ENCODE results near the gene PDE8A.

Gene PDE8A

DNA sequence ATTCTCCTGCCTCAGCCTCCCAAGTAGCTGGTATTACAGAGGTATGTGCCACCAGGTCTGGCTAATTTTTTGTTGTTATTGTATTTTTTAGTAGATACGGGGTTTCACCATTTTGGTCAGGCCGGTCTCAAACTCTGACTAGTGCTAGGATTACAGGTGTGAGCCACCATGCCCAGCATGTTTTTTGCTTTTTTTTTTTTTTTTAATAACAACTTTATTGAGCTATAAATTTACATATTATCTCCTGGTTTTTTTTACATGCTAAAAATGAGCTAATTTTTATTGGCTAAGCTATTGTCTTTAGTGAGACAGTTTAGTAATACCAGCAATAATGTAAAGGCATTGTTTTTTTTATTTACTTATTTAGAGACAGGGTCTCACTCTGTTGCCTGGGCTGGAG is 105.2 kb downstream of the PDE8A start:
- Histone ChIP-seq H3K36me3 (ENCODE audit: control insufficient read depth, low read depth, low read length) (no peaks in the 10 kb centered on the region), H3K9me3 (ENCODE audit: control insufficient read depth, low read depth, low read length) (no peaks in the 10 kb centered on the region), H3K9ac (ENCODE audit: low read length) (no peak overlapping the region), H3K4me1 (ENCODE audit: control insufficient read depth, low read depth, low read length) (no peaks in the 10 kb centered on the region), H3K4me3 (ENCODE audit: low read length) (no peak overlapping the region), H3K27me3 (ENCODE audit: control insufficient read depth, insufficient read depth, low read length) (no peaks in the 10 kb centered on the region), H3K27ac (ENCODE audit: low read length) (no peak overlapping the region)

DNA sequence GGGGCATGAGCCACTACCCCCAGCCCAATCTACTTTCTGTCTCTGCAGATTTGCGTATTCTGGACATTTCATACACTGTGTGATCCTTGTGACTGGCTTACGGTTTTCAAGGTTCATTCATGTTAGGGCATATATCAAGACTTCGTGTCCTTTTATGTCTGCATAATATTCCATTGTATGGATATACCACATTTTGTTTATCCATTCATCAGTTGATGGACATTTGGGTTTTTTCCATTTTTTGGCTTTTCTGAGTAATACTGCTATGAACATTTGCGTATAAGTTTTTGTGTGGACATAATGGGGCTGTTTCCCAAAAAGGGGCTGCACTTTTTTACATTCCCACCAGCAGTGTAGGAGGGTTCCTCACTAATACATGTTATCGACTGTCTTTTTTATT is 106.6 kb downstream of the PDE8A start:
- H3K4me1 ChIP-seq (ENCODE audit: control insufficient read depth, low read depth, low read length) = no peaks in the 10 kb centered on the region
- no peaks in the 10 kb centered on the region for H3K9me3 ChIP-seq (ENCODE audit: control insufficient read depth, low read depth, low read length)
- no peak overlapping the region for H3K9ac ChIP-seq (ENCODE audit: low read length)
- no peaks in the 10 kb centered on the region for H3K36me3 ChIP-seq (ENCODE audit: control insufficient read depth, low read depth, low read length)
- no peaks in the 10 kb centered on the region for H3K27me3 ChIP-seq (ENCODE audit: control insufficient read depth, insufficient read depth, low read length)
- no peak overlapping the region for H3K27ac ChIP-seq (ENCODE audit: low read length)
- H3K4me3 ChIP-seq (ENCODE audit: low read length) = no peak overlapping the region

DNA sequence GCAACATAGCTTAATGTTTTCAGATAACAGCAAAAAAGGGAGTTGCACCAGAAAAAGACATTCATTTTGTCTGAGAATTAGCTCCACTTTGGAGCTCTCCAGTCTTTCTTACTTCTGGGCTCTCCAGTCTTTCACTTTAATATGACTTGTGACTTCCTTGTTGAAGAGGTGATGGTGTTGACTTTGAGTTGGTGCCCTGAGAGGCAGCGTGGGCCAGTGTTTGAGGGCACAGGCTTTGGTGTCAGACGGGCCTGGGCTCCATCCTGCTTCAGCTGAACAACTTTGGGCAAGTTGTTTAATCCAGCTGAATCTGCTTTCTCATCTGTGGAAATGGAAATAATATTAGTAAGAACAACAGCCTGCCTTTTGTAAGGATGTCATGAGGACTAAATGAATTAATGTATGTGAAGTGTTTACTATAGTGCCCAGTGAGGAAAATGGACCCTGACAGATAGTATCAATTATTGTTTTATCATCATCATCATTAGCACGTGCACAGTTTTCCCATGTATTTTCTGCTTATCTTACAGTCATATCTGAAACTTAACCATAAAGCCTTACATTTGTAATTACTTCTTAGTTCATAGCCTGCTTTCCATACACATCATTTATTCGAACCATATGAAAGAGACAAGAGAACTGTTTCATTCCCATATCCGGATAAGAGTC is 108.4 kb downstream of the PDE8A start:
- Histone ChIP-seq H3K4me3 (ENCODE audit: low read length) (no peak overlapping the region), H3K36me3 (ENCODE audit: control insufficient read depth, low read depth, low read length) (no peaks in the 10 kb centered on the region), H3K27ac (ENCODE audit: low read length) (no peak overlapping the region), H3K9me3 (ENCODE audit: control insufficient read depth, low read depth, low read length) (no peaks in the 10 kb centered on the region), H3K27me3 (ENCODE audit: control insufficient read depth, insufficient read depth, low read length) (no peaks in the 10 kb centered on the region), H3K4me1 (ENCODE audit: control insufficient read depth, low read depth, low read length) (no peaks in the 10 kb centered on the region), H3K9ac (ENCODE audit: low read length) (no peak overlapping the region)

DNA sequence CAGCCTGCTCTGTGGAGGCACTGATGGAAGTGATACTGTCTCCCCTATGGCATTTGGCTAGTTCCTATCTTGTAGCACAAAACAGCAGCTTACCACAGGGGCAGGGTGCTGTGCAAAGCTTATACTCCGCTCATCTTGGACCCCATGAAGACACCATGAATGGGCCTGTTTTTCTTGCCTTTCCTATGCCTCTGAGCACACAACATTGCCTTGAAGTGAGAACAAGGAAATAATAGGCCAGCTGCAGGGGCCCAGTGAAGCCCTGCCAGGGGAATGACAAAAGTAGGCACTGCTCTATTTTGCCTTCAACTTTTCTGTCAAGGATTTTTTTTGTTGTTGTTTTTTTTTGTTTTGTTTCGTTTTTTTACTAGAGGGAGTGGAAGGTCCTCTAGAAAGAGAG is 110.3 kb downstream of the PDE8A start:
- H3K9me3 ChIP-seq (ENCODE audit: control insufficient read depth, low read depth, low read length) = no peaks in the 10 kb centered on the region
- H3K27me3 ChIP-seq (ENCODE audit: control insufficient read depth, insufficient read depth, low read length) = no peaks in the 10 kb centered on the region
- H3K36me3 ChIP-seq (ENCODE audit: control insufficient read depth, low read depth, low read length) = no peaks in the 10 kb centered on the region
- H3K4me1 ChIP-seq (ENCODE audit: control insufficient read depth, low read depth, low read length) = no peaks in the 10 kb centered on the region
- no peak overlapping the region for H3K27ac ChIP-seq (ENCODE audit: low read length)
- H3K9ac ChIP-seq (ENCODE audit: low read length) = no peak overlapping the region
- H3K4me3 ChIP-seq (ENCODE audit: low read length) = no peak overlapping the region

DNA sequence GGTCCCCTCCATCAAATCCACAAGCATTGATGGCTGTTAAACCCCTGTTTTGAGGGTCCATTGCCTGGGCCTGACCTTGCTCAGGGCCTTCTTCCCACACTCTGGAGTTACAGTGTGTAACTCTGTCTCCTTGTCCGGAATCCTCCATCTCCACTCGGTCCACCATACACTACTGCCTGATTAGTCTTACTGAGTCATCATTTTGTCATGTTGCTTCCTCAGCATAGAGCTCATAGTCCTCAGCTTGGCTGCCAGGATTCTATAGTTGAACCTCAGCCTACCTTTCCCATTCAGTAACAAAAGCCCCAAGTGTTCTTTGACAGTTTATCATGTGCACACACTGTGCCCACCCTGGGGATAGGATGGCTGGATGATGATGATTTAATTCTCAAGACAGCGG is 113.0 kb downstream of the PDE8A start:
- no peak overlapping the region for H3K9ac ChIP-seq (ENCODE audit: low read length)
- H3K27me3 ChIP-seq (ENCODE audit: control insufficient read depth, insufficient read depth, low read length) = no peaks in the 10 kb centered on the region
- H3K36me3 ChIP-seq (ENCODE audit: control insufficient read depth, low read depth, low read length) = no peaks in the 10 kb centered on the region
- no peaks in the 10 kb centered on the region for H3K9me3 ChIP-seq (ENCODE audit: control insufficient read depth, low read depth, low read length)
- H3K27ac ChIP-seq (ENCODE audit: low read length) = no peak overlapping the region
- H3K4me1 ChIP-seq (ENCODE audit: control insufficient read depth, low read depth, low read length) = no peaks in the 10 kb centered on the region
- no peak overlapping the region for H3K4me3 ChIP-seq (ENCODE audit: low read length)

DNA sequence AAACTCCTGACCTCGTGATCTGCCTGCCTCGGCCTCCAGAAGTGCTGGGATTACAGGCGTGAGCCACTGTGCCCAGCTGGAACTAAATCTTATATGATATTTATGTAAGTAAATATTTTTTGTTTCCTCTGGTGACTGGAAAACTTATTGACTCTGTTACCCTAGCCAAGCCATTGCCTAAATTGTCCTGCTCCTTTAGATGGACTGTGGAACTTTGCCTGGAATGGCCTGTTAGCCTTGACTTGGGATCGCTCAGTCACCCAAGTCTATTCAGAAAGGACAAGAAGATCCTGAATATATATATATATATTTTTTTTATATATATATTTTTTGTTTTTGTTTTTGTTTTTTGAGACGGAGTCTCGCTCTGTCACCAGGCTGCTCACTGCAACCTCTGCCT is 113.9 kb downstream of the PDE8A start:
- no peak overlapping the region for H3K27ac ChIP-seq (ENCODE audit: low read length)
- H3K36me3 ChIP-seq (ENCODE audit: control insufficient read depth, low read depth, low read length) = no peaks in the 10 kb centered on the region

DNA sequence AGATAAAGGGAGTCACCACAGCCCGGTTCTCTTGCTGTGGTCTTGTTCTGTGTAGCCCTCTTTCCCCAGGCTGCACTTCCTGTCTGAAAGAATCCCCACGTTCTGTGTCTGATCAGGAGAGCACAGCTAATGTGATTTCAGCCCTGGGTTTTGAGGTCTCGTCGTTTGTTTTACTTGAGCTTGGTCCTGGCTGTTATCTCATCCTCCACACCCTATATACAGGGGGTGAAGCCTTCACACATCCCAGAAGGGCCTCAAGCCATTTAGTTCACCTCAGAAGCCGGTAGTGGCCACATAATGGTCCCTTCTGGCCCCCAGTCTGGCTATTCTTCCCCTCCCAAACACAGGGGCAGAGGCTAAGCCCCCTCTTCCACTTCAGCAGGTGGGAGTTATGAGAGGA is 115.6 kb downstream of the PDE8A start:
- Histone ChIP-seq H3K36me3 (ENCODE audit: control insufficient read depth, low read depth, low read length) (no peaks in the 10 kb centered on the region), H3K27ac (ENCODE audit: low read length) (no peak overlapping the region), H3K9me3 (ENCODE audit: control insufficient read depth, low read depth, low read length) (no peaks in the 10 kb centered on the region), H3K9ac (ENCODE audit: low read length) (no peak overlapping the region), H3K27me3 (ENCODE audit: control insufficient read depth, insufficient read depth, low read length) (no peaks in the 10 kb centered on the region), H3K4me3 (ENCODE audit: low read length) (no peak overlapping the region), H3K4me1 (ENCODE audit: control insufficient read depth, low read depth, low read length) (no peaks in the 10 kb centered on the region)

More for the DNA sequence above, 113.9 kb downstream of the PDE8A start:
- Histone ChIP-seq H3K27me3 (ENCODE audit: control insufficient read depth, insufficient read depth, low read length) (no peaks in the 10 kb centered on the region), H3K4me3 (ENCODE audit: low read length) (no peak overlapping the region), H3K4me1 (ENCODE audit: control insufficient read depth, low read depth, low read length) (no peaks in the 10 kb centered on the region), H3K9ac (ENCODE audit: low read length) (no peak overlapping the region), H3K9me3 (ENCODE audit: control insufficient read depth, low read depth, low read length) (no peaks in the 10 kb centered on the region)

DNA sequence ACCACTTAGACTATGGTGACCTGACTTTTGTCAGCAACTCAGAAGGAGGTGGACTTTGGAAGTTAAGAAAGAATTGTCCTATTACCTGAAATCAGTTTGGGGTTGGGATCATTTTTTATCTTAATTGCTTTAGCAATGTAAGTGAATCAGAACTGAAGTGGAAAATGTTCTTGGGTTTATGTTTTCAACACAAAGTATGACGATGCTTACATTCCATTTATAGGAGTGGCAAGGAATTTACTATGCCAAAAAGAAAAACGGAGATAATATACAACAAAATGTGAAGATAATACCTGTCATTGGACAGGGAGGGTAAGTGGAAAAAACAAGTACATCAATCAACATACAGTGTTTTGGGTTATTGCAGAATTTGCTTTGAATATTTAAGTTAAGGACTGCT is 116.1 kb downstream of the PDE8A start:
- Histone ChIP-seq H3K27me3 (ENCODE audit: control insufficient read depth, insufficient read depth, low read length) (no peaks in the 10 kb centered on the region), H3K4me3 (ENCODE audit: low read length) (no peak overlapping the region), H3K36me3 (ENCODE audit: control insufficient read depth, low read depth, low read length) (no peaks in the 10 kb centered on the region), H3K9me3 (ENCODE audit: control insufficient read depth, low read depth, low read length) (no peaks in the 10 kb centered on the region), H3K4me1 (ENCODE audit: control insufficient read depth, low read depth, low read length) (no peaks in the 10 kb centered on the region), H3K27ac (ENCODE audit: low read length) (no peak overlapping the region), H3K9ac (ENCODE audit: low read length) (no peak overlapping the region)

DNA sequence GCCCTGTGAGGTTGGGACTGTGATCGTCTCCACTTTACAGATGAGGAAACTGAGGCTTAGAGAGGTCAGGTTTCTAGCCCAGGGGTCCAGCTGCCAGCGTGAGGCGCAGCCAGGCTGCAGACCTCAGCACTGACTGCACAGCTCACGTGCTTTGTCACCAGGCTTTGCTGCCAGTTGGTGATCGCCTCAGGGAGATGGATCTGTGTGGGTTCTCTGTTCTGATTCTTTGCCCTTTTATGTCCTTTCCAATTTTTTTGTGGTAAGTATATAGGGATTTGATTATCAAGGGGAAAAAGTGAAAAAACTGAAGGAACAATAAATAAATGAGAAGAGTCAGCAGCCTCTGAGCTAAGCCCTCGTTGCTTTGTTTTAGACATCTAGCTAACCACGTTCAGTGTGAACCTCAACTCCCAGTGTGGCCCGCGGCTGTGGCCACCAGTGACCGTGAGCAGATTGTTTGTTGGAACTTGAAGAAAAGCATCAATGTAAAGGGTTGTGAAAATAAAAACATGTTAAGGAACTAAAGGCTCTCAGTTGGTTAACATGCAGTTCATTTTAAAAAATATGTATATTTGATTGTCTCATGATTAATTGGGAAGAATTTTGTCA is 117.6 kb downstream of the PDE8A start:
- Histone ChIP-seq H3K9me3 (ENCODE audit: control insufficient read depth, low read depth, low read length) (no peaks in the 10 kb centered on the region), H3K36me3 (ENCODE audit: control insufficient read depth, low read depth, low read length) (no peaks in the 10 kb centered on the region), H3K27me3 (ENCODE audit: control insufficient read depth, insufficient read depth, low read length) (no peaks in the 10 kb centered on the region), H3K4me3 (ENCODE audit: low read length) (no peak overlapping the region), H3K4me1 (ENCODE audit: control insufficient read depth, low read depth, low read length) (no peaks in the 10 kb centered on the region), H3K27ac (ENCODE audit: low read length) (no peak overlapping the region), H3K9ac (ENCODE audit: low read length) (no peak overlapping the region)

DNA sequence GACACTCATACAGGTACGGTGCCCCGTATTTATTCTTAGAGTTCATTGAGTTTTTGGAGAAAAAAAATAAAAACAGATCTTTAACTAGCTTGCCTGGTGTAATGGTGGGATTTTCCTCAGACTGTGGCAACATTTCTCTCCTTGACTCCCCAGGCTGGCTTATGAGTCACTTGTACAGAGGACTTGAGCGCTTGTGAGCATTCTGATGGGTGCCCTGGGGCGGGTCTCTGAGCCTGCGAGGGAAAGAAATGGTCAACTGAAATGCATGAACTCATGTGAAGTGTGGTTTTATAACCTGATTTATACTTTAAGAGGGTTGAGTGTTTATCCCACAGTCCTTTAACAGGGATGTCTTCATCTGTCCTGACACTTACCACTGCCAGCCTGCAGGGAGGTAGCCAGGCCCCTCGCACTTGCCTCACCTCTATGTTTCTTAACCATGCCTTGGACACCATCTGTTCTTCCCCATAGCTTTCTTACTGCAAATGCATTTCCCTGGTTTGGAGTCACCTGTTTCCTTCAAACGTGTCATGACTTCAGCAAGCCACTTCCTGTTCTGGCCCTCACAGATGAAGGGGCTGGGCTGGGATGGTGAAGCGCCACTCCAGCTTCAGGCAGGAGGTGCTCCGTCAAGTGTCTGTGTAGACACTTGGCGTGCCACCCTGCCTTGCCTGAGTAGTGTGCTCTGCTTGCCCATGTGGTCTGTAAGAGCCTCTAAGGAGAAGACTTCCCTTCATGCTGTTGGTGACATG is 118.7 kb downstream of the PDE8A start:
- Histone ChIP-seq H3K27ac (ENCODE audit: low read length) (no peak overlapping the region), H3K9me3 (ENCODE audit: control insufficient read depth, low read depth, low read length) (no peaks in the 10 kb centered on the region), H3K4me3 (ENCODE audit: low read length) (no peak overlapping the region), H3K4me1 (ENCODE audit: control insufficient read depth, low read depth, low read length) (no peaks in the 10 kb centered on the region), H3K9ac (ENCODE audit: low read length) (no peak overlapping the region), H3K27me3 (ENCODE audit: control insufficient read depth, insufficient read depth, low read length) (no peaks in the 10 kb centered on the region), H3K36me3 (ENCODE audit: control insufficient read depth, low read depth, low read length) (no peaks in the 10 kb centered on the region)

DNA sequence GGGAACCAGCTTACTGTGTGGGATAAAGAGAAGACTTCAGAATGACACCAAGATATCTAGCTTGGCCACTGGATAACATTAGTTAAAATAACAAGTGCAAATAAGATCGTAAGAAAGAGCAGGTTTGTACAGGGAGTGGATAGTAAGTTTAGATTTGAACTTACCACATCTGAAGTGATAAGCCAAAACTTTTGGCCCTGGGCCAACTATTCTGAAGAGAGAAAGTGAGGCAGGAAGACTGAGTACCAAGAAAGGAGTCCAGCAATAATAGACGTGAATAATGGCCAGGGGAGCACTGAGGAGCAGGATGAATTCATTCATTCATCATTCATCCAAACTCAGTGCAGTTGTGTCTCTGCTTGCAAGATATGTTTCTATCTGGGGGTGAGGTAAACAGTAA is 122.9 kb downstream of the PDE8A start:
- Histone ChIP-seq H3K9ac (ENCODE audit: low read length) (no peak overlapping the region), H3K9me3 (ENCODE audit: control insufficient read depth, low read depth, low read length) (no peaks in the 10 kb centered on the region), H3K4me1 (ENCODE audit: control insufficient read depth, low read depth, low read length) (no peaks in the 10 kb centered on the region), H3K36me3 (ENCODE audit: control insufficient read depth, low read depth, low read length) (no peaks in the 10 kb centered on the region), H3K27me3 (ENCODE audit: control insufficient read depth, insufficient read depth, low read length) (no peaks in the 10 kb centered on the region), H3K27ac (ENCODE audit: low read length) (no peak overlapping the region), H3K4me3 (ENCODE audit: low read length) (no peak overlapping the region)

DNA sequence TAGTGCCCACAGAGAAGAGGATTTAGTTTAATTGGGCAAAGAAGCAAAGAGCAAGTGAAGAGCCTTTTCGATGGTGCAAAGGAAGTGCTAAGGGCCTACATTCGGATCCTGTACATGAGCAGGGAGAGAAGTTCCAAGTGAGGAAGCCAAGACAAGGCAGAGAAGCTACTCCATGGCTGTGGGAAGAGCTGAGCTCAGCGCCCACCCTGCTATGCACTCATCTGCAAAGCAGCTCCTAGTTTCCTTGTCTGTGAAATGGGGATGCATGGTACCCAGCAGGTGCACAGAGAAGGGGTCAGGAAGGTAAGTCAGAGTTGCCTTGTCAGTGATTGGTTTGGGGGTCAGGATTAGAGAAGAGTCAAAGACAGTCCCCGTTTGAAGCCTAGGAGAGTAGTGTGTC is 126.5 kb downstream of the PDE8A start:
- no peak overlapping the region for H3K4me3 ChIP-seq (ENCODE audit: low read length)
- H3K27ac ChIP-seq (ENCODE audit: low read length) = no peak overlapping the region
- H3K9me3 ChIP-seq (ENCODE audit: control insufficient read depth, low read depth, low read length) = no peaks in the 10 kb centered on the region
- no peak overlapping the region for H3K9ac ChIP-seq (ENCODE audit: low read length)
- no peaks in the 10 kb centered on the region for H3K27me3 ChIP-seq (ENCODE audit: control insufficient read depth, insufficient read depth, low read length)
- no peaks in the 10 kb centered on the region for H3K4me1 ChIP-seq (ENCODE audit: control insufficient read depth, low read depth, low read length)
- no peaks in the 10 kb centered on the region for H3K36me3 ChIP-seq (ENCODE audit: control insufficient read depth, low read depth, low read length)
